ENCODE results near the gene RPS6KL1.

Gene RPS6KL1

GRCh38 chr14:74897642-74898041, 25.4 kb downstream of the RPS6KL1 start:
- TF ChIP-seq CTCF (IDR thresholded peaks at IDR 0.05; ENCODE audit: borderline replicate concordance, insufficient read depth, low read depth, low read length) = no peak
- H3K4me3 ChIP-seq (ENCODE audit: low read depth, low read length) = no peak overlapping the region

- TF ChIP-seq CTCF (IDR thresholded peaks at IDR 0.05; ENCODE audit: borderline replicate concordance, insufficient read depth, low read depth, low read length) = no peak
- H3K4me3 ChIP-seq (ENCODE audit: low read depth, low read length) = no peak overlapping the region
Measured at GRCh38 chr14:74896400-74896799, 26.7 kb downstream of the RPS6KL1 start.

GRCh38 chr14:74893614-74894091, 29.4 kb downstream of the RPS6KL1 start:
- TF ChIP-seq CTCF (IDR thresholded peaks at IDR 0.05; ENCODE audit: borderline replicate concordance, insufficient read depth, low read depth, low read length) = no peak
- H3K4me3 ChIP-seq (ENCODE audit: low read depth, low read length) = peak overlapping the region; percentile 19

GRCh38 chr14:74892745-74893144, 30.3 kb downstream of the RPS6KL1 start:
- H3K4me3 ChIP-seq (ENCODE audit: low read depth, low read length) = no peak overlapping the region
- no peak for TF ChIP-seq CTCF (IDR thresholded peaks at IDR 0.05; ENCODE audit: borderline replicate concordance, insufficient read depth, low read depth, low read length)

GRCh38 chr14:74891870-74892269, 31.2 kb downstream of the RPS6KL1 start:
- no peak for TF ChIP-seq CTCF (IDR thresholded peaks at IDR 0.05; ENCODE audit: borderline replicate concordance, insufficient read depth, low read depth, low read length)
- H3K4me3 ChIP-seq (ENCODE audit: low read depth, low read length) = no peak overlapping the region

GRCh38 chr14:74890262-74890661, 32.8 kb downstream of the RPS6KL1 start:
- H3K4me3 ChIP-seq (ENCODE audit: low read depth, low read length) = no peak overlapping the region
- no peak for TF ChIP-seq CTCF (IDR thresholded peaks at IDR 0.05; ENCODE audit: borderline replicate concordance, insufficient read depth, low read depth, low read length)

- TF ChIP-seq CTCF (IDR thresholded peaks at IDR 0.05; ENCODE audit: borderline replicate concordance, insufficient read depth, low read depth, low read length) = no peak
- H3K4me3 ChIP-seq (ENCODE audit: low read depth, low read length) = no peak overlapping the region
Measured at GRCh38 chr14:74888164-74889158, 34.6 kb downstream of the RPS6KL1 start.
